Stimulated activated CD8-positive, alpha-beta memory T cell treated with anti-CD3 and anti-CD28 coated beads, Interleukin-12 subunit alpha, Interleukin-12 subunit beta, amount 100 ng/mL, for 1 hour (primary cell): ENCODE results near the gene ZNF746.

Experiments
- DNase-seq: peaks from one replicate; pipeline ENCODE4 v3.0.0-alpha.2; 2020; ENCODE audit warnings: low read depth

ZNF746 gene

GRCh38 chr7:149427893-149428292 lies 69.7 kb downstream of the ZNF746 start:
- no peak for DNase-seq

GRCh38 chr7:149427096-149427680 lies 70.4 kb downstream of the ZNF746 start:
- DNase-seq, result no peak

- no peak for DNase-seq
These were observed 74.0 kb downstream of the ZNF746 start for GRCh38 chr7:149423449-149424110.

GRCh38 chr7:149422914-149423301 lies 74.7 kb downstream of the ZNF746 start:
- peak; percentile 12 for DNase-seq
